Caco-2 (cell line): ENCODE results near the gene HSPH1. TPM values are rescaled to one million over a fixed set of nuclear protein-coding genes. Genes with fewer than 3 reads are reported as not detected.

Source experiments
- BruUV-seq: library from RNA; stranded (reverse); fragments of 400-500 nt; replicated peaks from 2 replicates; lab custom pipeline; 2021; lab: Mats Ljungman, UMichigan
- CTCF ChIA-PET: fragments of 300-600 bp; sonication (Branson Sonifier 250); formaldehyde crosslinking; loops from one replicate; lab custom pipeline; 2022; ENCODE audit warnings: antibody characterized with exemption; lab: Charles Lee
- POLR2A ChIA-PET: fragments of 300-600 bp; sonication (Branson Sonifier 250); formaldehyde crosslinking; loops from one replicate; lab custom pipeline; 2022; ENCODE audit warnings: antibody characterized with exemption; lab: Charles Lee
- DNase-seq, 2 experiments: peaks; one replicate each; pipeline versions ENCODE4 v3.0.0 to v3.0.0-alpha.2; 2020 to 2022
- H3K27me3 ChIP-seq: replicated peaks from 2 replicates; pipeline ENCODE4 v1.6.0; 2011; ENCODE audit warnings: low read length; ENCODE audit not compliant: control insufficient read depth, insufficient read depth
- H3K36me3 ChIP-seq: 2 replicates; pipeline ENCODE4 v1.5.1; 2011; ENCODE audit warnings: low read length; ENCODE audit not compliant: control insufficient read depth, insufficient read depth
- H3K4me1 ChIP-seq: fragments of 250-450 bp; sonication (Bioruptor Pico); 2 replicates; pipeline ENCODE4 v1.5.1; 2020; ENCODE audit warnings: mild to moderate bottlenecking
- H3K4me3 ChIP-seq: 2 replicates; pipeline ENCODE4 v1.5.1; 2011; ENCODE audit warnings: low read depth, mild to moderate bottlenecking, control low read depth, low read length
- H3K9me3 ChIP-seq: fragments of 250-450 bp; sonication (Bioruptor Pico); 2 replicates; pipeline ENCODE4 v1.5.1; 2020; ENCODE audit warnings: mild to moderate bottlenecking, moderate library complexity
- H3K27ac Mint-ChIP-seq: one replicate; pipeline ENCODE4 v1.8.0; 2022; ENCODE audit warnings: mixed read lengths; ENCODE audit not compliant: unreplicated experiment
- H3K27me3 Mint-ChIP-seq: one replicate; pipeline ENCODE4 v1.8.0; 2022; ENCODE audit warnings: mixed read lengths; ENCODE audit not compliant: insufficient read depth, unreplicated experiment
- H3K36me3 Mint-ChIP-seq: one replicate; pipeline ENCODE4 v1.8.0; 2022; ENCODE audit warnings: mild to moderate bottlenecking, mixed read lengths; ENCODE audit not compliant: insufficient read depth, unreplicated experiment
- H3K4me1 Mint-ChIP-seq: one replicate; pipeline ENCODE4 v1.8.0; 2022; ENCODE audit warnings: low read depth, mixed read lengths; ENCODE audit not compliant: unreplicated experiment
- H3K4me3 Mint-ChIP-seq: one replicate; pipeline ENCODE4 v1.8.0; 2022; ENCODE audit warnings: mild to moderate bottlenecking, moderate library complexity, mixed read lengths; ENCODE audit not compliant: unreplicated experiment
- H3K9me3 Mint-ChIP-seq: one replicate; pipeline ENCODE4 v1.8.0; 2022; ENCODE audit warnings: mixed read lengths; ENCODE audit not compliant: unreplicated experiment
- intact Hi-C: fragments of 100-400 bp; cut with micrococcal nuclease; formaldehyde crosslinking; loops from one replicate; pipeline ENCODE4 v1.10.0; 2022; ENCODE audit not compliant: unreplicated experiment
- total RNA-seq: library from RNA; stranded (reverse); gene quantifications from 2 replicates; pipeline ENCODE4 v1.2.3, GENCODE V29; 2022
- TF ChIP-seq, protein P1 (sequence below), 2 experiments: fragments of 200-600 bp in 1 of 2; IDR thresholded peaks; 1 replicate in 1 of 2; 2 replicates in 1 of 2; pipeline versions ENCODE4 v1.5.1 to v1.8.0; 2011 to 2022; ENCODE audit warnings: antibody characterized with exemption in 1 of 2, control low read depth in 1 of 2, inconsistent platforms in 1 of 2, low read depth in 1 of 2, low read length in 1 of 2, mild to moderate bottlenecking in 1 of 2, moderate library complexity in 1 of 2; ENCODE audit not compliant: insufficient read depth in 1 of 2, severe bottlenecking in 1 of 2, unreplicated experiment in 1 of 2

HSPH1 gene
- total RNA-seq, 1 experiment from 2014 or later = 141 TPM

DNA sequence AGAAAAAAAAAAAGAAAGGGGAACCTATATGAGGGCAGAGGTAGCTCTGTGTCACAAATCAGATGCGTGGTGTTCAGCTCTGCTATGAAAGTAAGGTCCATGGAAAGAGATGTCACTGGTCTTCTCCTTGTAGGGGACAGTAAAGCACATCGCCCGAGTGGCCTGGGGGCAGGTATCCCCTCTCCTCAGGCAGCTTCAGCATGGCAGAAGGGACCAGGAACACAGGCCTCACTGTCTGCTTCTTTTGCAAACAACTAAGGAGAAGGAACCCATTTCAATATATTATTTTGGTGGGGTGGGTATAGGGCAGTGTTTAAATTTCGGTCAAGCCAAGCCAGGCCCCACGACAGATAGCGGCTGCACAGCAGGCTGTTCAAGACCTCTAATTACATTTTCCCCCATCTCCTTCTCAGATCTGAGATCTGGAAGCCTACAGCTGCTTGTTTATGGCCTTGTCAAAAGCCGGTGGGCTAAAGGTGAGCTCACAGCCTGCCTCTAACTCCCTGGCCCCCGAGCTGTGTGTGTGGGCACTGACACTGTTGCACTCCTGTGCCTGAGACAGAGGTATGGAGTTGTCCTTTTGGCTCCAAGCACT is 72.8 kb downstream of the HSPH1 start:
- Histone ChIP-seq H3K36me3 (no peaks in the 10 kb centered on the region), H3K4me3 (no peak overlapping the region), H3K9me3 (no peaks in the 10 kb centered on the region), H3K27me3 (peaks cover 2% of the 10 kb centered on the region; the same call in 1 of the 2 replicates), H3K4me1 (peaks cover 5% of the 10 kb centered on the region; the same call in 1 of the 2 replicates)
- Mint-ChIP-seq H3K9me3 (no peaks in the 10 kb centered on the region), H3K36me3 (no peaks in the 10 kb centered on the region), H3K27ac (no peak overlapping the region), H3K27me3 (peaks cover 9% of the 10 kb centered on the region), H3K4me1 (no peaks in the 10 kb centered on the region), H3K4me3 (no peak overlapping the region)
- no TSS peak for BruUV-seq
- ChIA-PET POLR2A (no interaction called here), CTCF (no interaction called here)
- TF ChIP-seq, protein P1, sequence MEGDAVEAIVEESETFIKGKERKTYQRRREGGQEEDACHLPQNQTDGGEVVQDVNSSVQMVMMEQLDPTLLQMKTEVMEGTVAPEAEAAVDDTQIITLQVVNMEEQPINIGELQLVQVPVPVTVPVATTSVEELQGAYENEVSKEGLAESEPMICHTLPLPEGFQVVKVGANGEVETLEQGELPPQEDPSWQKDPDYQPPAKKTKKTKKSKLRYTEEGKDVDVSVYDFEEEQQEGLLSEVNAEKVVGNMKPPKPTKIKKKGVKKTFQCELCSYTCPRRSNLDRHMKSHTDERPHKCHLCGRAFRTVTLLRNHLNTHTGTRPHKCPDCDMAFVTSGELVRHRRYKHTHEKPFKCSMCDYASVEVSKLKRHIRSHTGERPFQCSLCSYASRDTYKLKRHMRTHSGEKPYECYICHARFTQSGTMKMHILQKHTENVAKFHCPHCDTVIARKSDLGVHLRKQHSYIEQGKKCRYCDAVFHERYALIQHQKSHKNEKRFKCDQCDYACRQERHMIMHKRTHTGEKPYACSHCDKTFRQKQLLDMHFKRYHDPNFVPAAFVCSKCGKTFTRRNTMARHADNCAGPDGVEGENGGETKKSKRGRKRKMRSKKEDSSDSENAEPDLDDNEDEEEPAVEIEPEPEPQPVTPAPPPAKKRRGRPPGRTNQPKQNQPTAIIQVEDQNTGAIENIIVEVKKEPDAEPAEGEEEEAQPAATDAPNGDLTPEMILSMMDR (IDR thresholded peaks at IDR 0.05; ENCODE audit: insufficient read depth in 1 of 2, low read depth in 1 of 2, low read length in 1 of 2, severe bottlenecking in 1 of 2, unreplicated experiment in 1 of 2) = no peak
- intact Hi-C loops = no loop called here
- no peak for DNase-seq

Other genes with a start within 250 kb of the HSPH1 start
- gene TEX26, start 229.2 kb downstream of the HSPH1 start, total RNA-seq = not detected in 2 replicates
- 4.5 TPM in 2 replicates for gene B3GLCT, start 38.1 kb upstream of the HSPH1 start, total RNA-seq